ENCODE data around the gene FCF1.
"Not testable (repeated sequence)": the region's sequence is repeated elsewhere in the genome, so short reads cannot be mapped to it uniquely, and the experiment has no call there.

FCF1 gene

GRCh38 chr14:74754157-74754556, 41.2 kb downstream of the FCF1 start:
- Histone ChIP-seq H3K9ac (ENCODE audit: low read length) (no peak overlapping the region), H3K27me3 (replicated peaks; ENCODE audit: insufficient read depth, low read length) (no peaks in the 10 kb centered on the region), H4K20me1 (ENCODE audit: insufficient read depth, low read length) (no peaks in the 10 kb centered on the region), H3F3A (ENCODE audit: insufficient read depth, low read length) (no peaks in the 10 kb centered on the region), H3K9me3 (replicated peaks; ENCODE audit: insufficient read depth, low read length) (no peaks in the 10 kb centered on the region), H3K36me3 (replicated peaks; ENCODE audit: insufficient read depth, low read length) (no peaks in the 10 kb centered on the region), H3K79me2 (ENCODE audit: low read length) (no peaks in the 10 kb centered on the region), H3K9me2 (replicated peaks; ENCODE audit: insufficient read depth, low read length) (no peaks in the 10 kb centered on the region), H3K27ac (ENCODE audit: low read length) (no peak overlapping the region), H3K4me1 (ENCODE audit: low read length) (no peaks in the 10 kb centered on the region), H2AFZ (ENCODE audit: low read length) (no peak overlapping the region), H3K4me2 (ENCODE audit: low read depth, low read length) (no peak overlapping the region), H3K4me3 (ENCODE audit: low read length) (no peak overlapping the region)
- no peak for TF ChIP-seq EZH2 (optimal IDR thresholded peaks at IDR 0.05; ENCODE audit: low read depth, low read length)
- TF ChIP-seq CTCF (IDR thresholded peaks at IDR 0.05; ENCODE audit: low read length) = no peak
- TF ChIP-seq EZH2phosphoT487 (IDR thresholded peaks at IDR 0.05; ENCODE audit: low read length) = no peak
- no peak for DNase-seq

GRCh38 chr14:74754899-74755298, 42.0 kb downstream of the FCF1 start:
- Histone ChIP-seq H3K9me2 (replicated peaks; ENCODE audit: insufficient read depth, low read length) (no peaks in the 10 kb centered on the region), H3K9me3 (replicated peaks; ENCODE audit: insufficient read depth, low read length) (no peaks in the 10 kb centered on the region), H3K79me2 (ENCODE audit: low read length) (no peaks in the 10 kb centered on the region), H3F3A (ENCODE audit: insufficient read depth, low read length) (no peaks in the 10 kb centered on the region), H2AFZ (ENCODE audit: low read length) (no peak overlapping the region), H3K4me3 (ENCODE audit: low read length) (no peak overlapping the region), H3K4me2 (ENCODE audit: low read depth, low read length) (no peak overlapping the region), H3K36me3 (replicated peaks; ENCODE audit: insufficient read depth, low read length) (no peaks in the 10 kb centered on the region), H3K4me1 (ENCODE audit: low read length) (no peaks in the 10 kb centered on the region), H4K20me1 (ENCODE audit: insufficient read depth, low read length) (no peaks in the 10 kb centered on the region), H3K9ac (ENCODE audit: low read length) (no peak overlapping the region), H3K27ac (ENCODE audit: low read length) (no peak overlapping the region), H3K27me3 (replicated peaks; ENCODE audit: insufficient read depth, low read length) (no peaks in the 10 kb centered on the region)
- DNase-seq = no peak
- no peak for TF ChIP-seq EZH2 (optimal IDR thresholded peaks at IDR 0.05; ENCODE audit: low read depth, low read length)
- no peak for TF ChIP-seq EZH2phosphoT487 (IDR thresholded peaks at IDR 0.05; ENCODE audit: low read length)
- no peak for TF ChIP-seq CTCF (IDR thresholded peaks at IDR 0.05; ENCODE audit: low read length)

GRCh38 chr14:74756326-74756725, 43.4 kb downstream of the FCF1 start:
- Histone ChIP-seq H3K9me3 (replicated peaks; ENCODE audit: insufficient read depth, low read length) (no peaks in the 10 kb centered on the region), H3K9me2 (replicated peaks; ENCODE audit: insufficient read depth, low read length) (no peaks in the 10 kb centered on the region), H4K20me1 (ENCODE audit: insufficient read depth, low read length) (no peaks in the 10 kb centered on the region), H3K27me3 (replicated peaks; ENCODE audit: insufficient read depth, low read length) (no peaks in the 10 kb centered on the region), H3K36me3 (replicated peaks; ENCODE audit: insufficient read depth, low read length) (no peaks in the 10 kb centered on the region), H3K9ac (ENCODE audit: low read length) (no peak overlapping the region), H3K4me1 (ENCODE audit: low read length) (no peaks in the 10 kb centered on the region), H3F3A (ENCODE audit: insufficient read depth, low read length) (no peaks in the 10 kb centered on the region), H2AFZ (ENCODE audit: low read length) (no peak overlapping the region), H3K4me2 (ENCODE audit: low read depth, low read length) (no peak overlapping the region), H3K79me2 (ENCODE audit: low read length) (no peaks in the 10 kb centered on the region), H3K4me3 (ENCODE audit: low read length) (no peak overlapping the region), H3K27ac (ENCODE audit: low read length) (no peak overlapping the region)
- no peak for TF ChIP-seq EZH2 (optimal IDR thresholded peaks at IDR 0.05; ENCODE audit: low read depth, low read length)
- TF ChIP-seq CTCF (IDR thresholded peaks at IDR 0.05; ENCODE audit: low read length) = no peak
- no peak for TF ChIP-seq EZH2phosphoT487 (IDR thresholded peaks at IDR 0.05; ENCODE audit: low read length)
- DNase-seq = no peak

- not testable (repeated sequence) for H3K4me3 ChIP-seq (ENCODE audit: low read length); H3K9me3 ChIP-seq (replicated peaks; ENCODE audit: insufficient read depth, low read length); H3K27me3 ChIP-seq (replicated peaks; ENCODE audit: insufficient read depth, low read length); DNase-seq; H2AFZ ChIP-seq (ENCODE audit: low read length); H3K4me2 ChIP-seq (ENCODE audit: low read depth, low read length); H3K36me3 ChIP-seq (replicated peaks; ENCODE audit: insufficient read depth, low read length); H3K9ac ChIP-seq (ENCODE audit: low read length); H3K4me1 ChIP-seq (ENCODE audit: low read length); H4K20me1 ChIP-seq (ENCODE audit: insufficient read depth, low read length); H3K9me2 ChIP-seq (replicated peaks; ENCODE audit: insufficient read depth, low read length); H3K79me2 ChIP-seq (ENCODE audit: low read length); H3F3A ChIP-seq (ENCODE audit: insufficient read depth, low read length); H3K27ac ChIP-seq (ENCODE audit: low read length)
Observed at GRCh38 chr14:74758505-74758904, 45.6 kb downstream of the FCF1 start.
